Stimulated activated naive CD8-positive, alpha-beta T cell treated with anti-CD3 and anti-CD28 coated beads, Interleukin-15, Interleukin-2, amounts not matched to agents 100 ng/mL and 50 ng/mL, for 24 hours (primary cell): ENCODE data around the gene TCEAL4.
A peak's percentile ranks its signal among the peaks of the same experiment; 100 is the strongest.

Experiments used
- H3K27ac Mint-ChIP-seq: one replicate; pipeline ENCODE4 v1.8.0; 2021; ENCODE audit warnings: mild to moderate bottlenecking, mixed read lengths
- H3K27me3 Mint-ChIP-seq: one replicate; pipeline ENCODE4 v1.8.0; 2021; ENCODE audit warnings: mixed read lengths
- H3K36me3 Mint-ChIP-seq: one replicate; pipeline ENCODE4 v1.8.0; 2021; ENCODE audit warnings: low read depth, mixed read lengths
- H3K4me1 Mint-ChIP-seq: one replicate; pipeline ENCODE4 v1.8.0; 2021; ENCODE audit warnings: low read depth, mixed read lengths
- H3K4me3 Mint-ChIP-seq: one replicate; pipeline ENCODE4 v1.8.0; 2021; ENCODE audit warnings: mild to moderate bottlenecking, mixed read lengths
- H3K9me3 Mint-ChIP-seq: one replicate; pipeline ENCODE4 v1.8.0; 2021; ENCODE audit warnings: mixed read lengths

TCEAL4 gene

DNA sequence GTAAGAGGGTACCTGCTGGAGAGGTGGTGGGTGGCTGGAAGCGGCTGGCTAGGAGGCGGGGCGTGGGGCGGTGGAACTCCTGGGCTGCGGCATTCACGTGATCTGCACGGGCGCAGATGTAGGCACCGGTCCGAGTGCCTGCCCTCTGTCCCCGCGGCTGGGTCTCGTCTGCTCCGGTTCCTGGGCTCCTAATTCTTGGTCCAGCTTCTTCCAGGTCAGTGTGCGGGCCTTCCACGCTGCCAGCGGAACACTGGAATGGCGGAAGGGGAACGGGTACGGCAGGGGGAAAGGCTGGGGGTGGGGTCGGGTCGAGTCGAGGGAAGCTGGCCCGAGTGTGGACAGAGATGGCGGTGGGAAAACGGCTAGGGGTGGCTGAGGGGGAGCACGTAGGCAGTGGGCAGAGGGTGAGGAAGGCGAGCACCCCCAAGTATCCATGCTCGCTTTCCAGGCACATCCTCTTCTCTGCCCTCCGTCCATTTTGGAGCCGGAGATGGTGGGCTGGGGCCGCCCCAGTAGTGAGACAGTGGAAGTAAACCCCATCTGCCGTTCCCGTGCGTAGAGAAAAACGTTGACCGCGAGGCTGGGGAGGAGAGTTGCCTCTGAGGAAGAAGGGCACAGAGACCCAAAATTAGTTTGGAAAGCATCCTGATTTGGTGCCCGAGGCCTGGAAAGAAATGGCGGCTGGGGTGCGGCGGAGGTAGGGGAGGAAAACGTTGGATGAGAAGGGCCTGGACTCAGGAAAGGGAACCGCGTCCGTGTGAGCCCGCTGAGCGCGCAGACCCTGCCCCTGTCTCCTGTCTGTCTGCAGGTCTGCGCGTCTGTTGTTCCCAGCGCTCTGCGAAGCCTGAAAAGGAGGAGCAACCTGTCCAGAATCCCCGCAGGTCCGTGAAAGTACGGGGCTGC lies at the start of gene TCEAL4:
TSS of gene TCEAL4 (plus strand) at position 105 of the 903 bp plus-strand sequence. CDS start 1,161 bp downstream, outside the sequence.
- Mint-ChIP-seq H3K27me3 (peaks cover 1% of the 10 kb centered on the region), H3K9me3 (no peaks in the 10 kb centered on the region), H3K36me3 (no peaks in the 10 kb centered on the region), H3K4me3 (peak within 1 kb of the TSS; percentile 86), H3K4me1 (peaks cover 9% of the 10 kb centered on the region), H3K27ac (peak within 1 kb of the TSS; percentile 67)

DNA sequence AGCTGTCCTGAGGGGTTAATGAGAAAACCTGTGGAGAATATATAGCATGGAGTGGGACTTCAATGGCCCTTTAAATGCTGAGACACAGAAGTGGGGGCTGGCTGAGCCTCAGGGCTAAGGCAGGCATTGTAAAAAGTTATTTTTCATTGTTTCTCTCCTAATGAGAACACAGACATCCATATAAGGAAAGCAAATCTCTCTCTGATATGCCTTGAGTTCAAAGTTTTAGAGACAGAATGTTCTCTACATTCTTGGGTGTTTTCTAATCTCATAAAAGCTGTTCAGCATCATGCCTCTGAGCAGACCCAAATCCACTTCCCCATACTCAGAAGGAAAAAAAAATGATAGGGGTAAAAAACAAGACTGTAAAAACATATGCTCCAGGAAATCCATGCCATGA lies 49.2 kb upstream of the TCEAL4 start:
- no peak overlapping the region for H3K4me3 Mint-ChIP-seq
- H3K9me3 Mint-ChIP-seq, result no peaks in the 10 kb centered on the region
- H3K4me1 Mint-ChIP-seq, result no peaks in the 10 kb centered on the region
- H3K36me3 Mint-ChIP-seq, result no peaks in the 10 kb centered on the region
- H3K27ac Mint-ChIP-seq, result no peak overlapping the region
- H3K27me3 Mint-ChIP-seq, result no peaks in the 10 kb centered on the region

DNA sequence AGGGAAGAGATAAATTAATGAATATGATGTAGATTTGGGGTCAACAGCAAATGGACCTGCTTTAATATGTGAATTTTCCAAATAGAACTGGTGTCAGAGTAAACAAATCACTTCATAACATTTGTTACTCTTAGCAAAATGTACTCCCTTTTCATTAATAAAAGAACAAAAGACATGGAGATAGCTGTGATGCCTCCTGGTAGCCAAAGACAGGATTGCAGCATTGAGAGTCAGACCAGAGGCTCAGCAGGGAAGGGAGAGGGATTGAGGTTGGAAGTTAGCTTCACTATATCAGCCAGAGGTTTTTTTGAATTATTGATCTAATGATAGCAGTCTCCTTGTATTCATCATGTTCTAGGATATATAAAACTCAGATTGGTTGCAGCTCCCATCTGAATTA lies 48.6 kb upstream of the TCEAL4 start:
- Mint-ChIP-seq H3K36me3 (no peaks in the 10 kb centered on the region), H3K27ac (no peak overlapping the region), H3K27me3 (no peaks in the 10 kb centered on the region), H3K4me1 (no peaks in the 10 kb centered on the region), H3K9me3 (no peaks in the 10 kb centered on the region), H3K4me3 (no peak overlapping the region)

DNA sequence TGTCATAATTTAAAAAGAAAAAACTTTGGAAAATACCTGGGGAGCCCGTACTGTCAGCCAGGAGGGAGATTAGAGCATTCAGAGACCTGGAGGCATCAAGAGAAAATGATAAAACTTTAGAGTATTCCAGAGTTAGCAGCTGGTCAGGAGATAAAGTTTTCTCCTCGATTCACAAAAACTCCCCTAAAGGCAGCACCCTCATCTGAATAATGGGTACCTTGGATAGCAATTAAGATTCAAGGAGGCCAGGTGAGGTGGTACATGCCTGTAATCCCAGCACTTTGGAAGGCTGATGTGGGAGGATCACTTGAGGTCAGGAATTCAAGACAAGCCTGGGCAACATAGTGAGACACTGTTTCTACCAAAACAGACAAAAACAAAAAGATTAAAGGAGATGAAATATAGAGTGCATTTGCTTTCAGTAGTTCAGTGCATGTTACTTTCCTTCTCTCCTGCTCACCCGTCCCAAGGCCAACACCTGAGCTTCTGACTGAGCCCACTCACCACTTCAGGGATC lies 47.4 kb upstream of the TCEAL4 start:
- no peaks in the 10 kb centered on the region for H3K4me1 Mint-ChIP-seq
- no peak overlapping the region for H3K27ac Mint-ChIP-seq
- no peaks in the 10 kb centered on the region for H3K9me3 Mint-ChIP-seq
- H3K36me3 Mint-ChIP-seq, result no peaks in the 10 kb centered on the region
- H3K27me3 Mint-ChIP-seq, result no peaks in the 10 kb centered on the region
- no peak overlapping the region for H3K4me3 Mint-ChIP-seq

DNA sequence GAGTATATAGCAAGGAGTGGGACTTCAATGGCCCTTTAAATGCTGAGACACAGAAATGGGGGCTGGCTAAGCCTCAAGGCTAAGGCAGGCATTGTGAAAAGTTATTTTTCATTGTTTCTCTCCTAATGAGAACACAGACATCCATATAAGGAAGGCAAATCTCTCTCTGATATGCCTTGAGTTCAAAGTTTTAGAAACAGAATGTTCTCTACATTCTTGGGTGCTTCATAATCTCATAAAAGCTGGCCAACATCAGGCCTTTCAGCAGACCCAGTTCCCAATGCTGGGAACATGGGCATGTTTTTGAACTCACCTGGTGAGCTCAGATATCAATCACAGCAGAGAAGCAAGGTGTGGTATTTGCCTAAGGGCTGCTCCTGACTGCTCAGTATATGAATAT lies 46.6 kb upstream of the TCEAL4 start:
- Mint-ChIP-seq H3K9me3 (no peaks in the 10 kb centered on the region), H3K4me1 (no peaks in the 10 kb centered on the region), H3K36me3 (no peaks in the 10 kb centered on the region), H3K4me3 (no peak overlapping the region), H3K27me3 (no peaks in the 10 kb centered on the region), H3K27ac (no peak overlapping the region)

DNA sequence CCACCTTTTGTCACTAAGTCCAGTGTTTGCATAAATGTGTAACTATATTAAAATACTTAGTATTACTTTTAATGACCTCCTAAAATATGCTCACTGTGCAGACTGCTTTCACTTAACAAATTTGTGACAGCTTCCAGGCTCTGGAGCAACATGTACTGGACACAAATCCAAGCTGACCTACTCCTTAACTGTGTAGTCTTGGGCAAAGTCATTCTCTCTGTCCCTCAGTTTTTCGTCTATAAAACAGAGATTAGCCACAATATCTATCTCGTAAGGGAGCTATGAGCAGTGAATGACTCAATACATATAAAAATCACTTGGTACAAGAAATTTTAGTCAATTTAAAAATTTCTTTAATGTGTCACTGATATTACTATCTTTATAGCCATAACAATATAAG lies 45.6 kb upstream of the TCEAL4 start:
- no peaks in the 10 kb centered on the region for H3K9me3 Mint-ChIP-seq
- H3K27me3 Mint-ChIP-seq, result no peaks in the 10 kb centered on the region
- no peak overlapping the region for H3K27ac Mint-ChIP-seq
- H3K36me3 Mint-ChIP-seq, result no peaks in the 10 kb centered on the region
- H3K4me1 Mint-ChIP-seq, result no peaks in the 10 kb centered on the region
- no peak overlapping the region for H3K4me3 Mint-ChIP-seq

DNA sequence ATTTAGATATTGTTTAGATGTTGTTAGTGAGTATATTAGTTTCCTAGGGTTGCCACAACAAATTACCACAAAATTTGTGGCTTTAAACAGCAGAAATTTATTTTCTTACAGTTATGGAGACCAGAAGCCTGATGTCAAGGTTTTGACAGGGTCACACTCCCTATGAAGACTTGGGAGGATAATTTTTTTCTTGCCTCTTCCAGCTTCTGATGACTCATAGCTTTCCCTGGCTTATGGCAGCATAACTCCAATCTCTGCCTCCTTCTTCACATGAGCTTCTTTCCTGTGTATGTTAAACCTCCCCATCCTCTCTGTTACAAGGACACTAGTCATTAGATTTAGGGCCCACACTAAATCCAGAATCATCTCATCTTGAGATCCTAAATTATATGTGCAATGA lies 45.2 kb upstream of the TCEAL4 start:
- Mint-ChIP-seq H3K4me1 (no peaks in the 10 kb centered on the region), H3K36me3 (no peaks in the 10 kb centered on the region), H3K9me3 (no peaks in the 10 kb centered on the region), H3K27ac (no peak overlapping the region), H3K4me3 (no peak overlapping the region), H3K27me3 (no peaks in the 10 kb centered on the region)

DNA sequence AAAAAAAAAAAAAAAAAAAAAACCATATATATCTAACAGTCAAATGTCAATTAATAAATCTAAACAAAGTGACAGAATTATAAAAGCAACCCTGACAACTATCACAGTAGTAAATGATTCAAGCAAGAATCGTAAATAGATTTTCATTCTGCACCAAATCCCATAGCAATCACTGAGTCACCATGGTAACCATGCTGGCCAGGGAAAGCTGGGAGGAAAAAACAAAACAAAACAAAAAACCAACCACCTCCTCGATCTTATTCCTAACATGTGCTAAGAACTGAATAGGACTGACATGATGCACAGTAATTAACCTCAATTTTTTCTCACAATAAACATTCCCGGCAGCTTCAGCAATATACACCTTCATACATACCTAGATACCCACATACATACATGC lies 35.4 kb upstream of the TCEAL4 start:
- no peak overlapping the region for H3K4me3 Mint-ChIP-seq
- peaks cover 15% of the 10 kb centered on the region for H3K4me1 Mint-ChIP-seq
- H3K36me3 Mint-ChIP-seq, result no peaks in the 10 kb centered on the region
- no peak overlapping the region for H3K27ac Mint-ChIP-seq
- H3K9me3 Mint-ChIP-seq, result no peaks in the 10 kb centered on the region
- H3K27me3 Mint-ChIP-seq, result no peaks in the 10 kb centered on the region

DNA sequence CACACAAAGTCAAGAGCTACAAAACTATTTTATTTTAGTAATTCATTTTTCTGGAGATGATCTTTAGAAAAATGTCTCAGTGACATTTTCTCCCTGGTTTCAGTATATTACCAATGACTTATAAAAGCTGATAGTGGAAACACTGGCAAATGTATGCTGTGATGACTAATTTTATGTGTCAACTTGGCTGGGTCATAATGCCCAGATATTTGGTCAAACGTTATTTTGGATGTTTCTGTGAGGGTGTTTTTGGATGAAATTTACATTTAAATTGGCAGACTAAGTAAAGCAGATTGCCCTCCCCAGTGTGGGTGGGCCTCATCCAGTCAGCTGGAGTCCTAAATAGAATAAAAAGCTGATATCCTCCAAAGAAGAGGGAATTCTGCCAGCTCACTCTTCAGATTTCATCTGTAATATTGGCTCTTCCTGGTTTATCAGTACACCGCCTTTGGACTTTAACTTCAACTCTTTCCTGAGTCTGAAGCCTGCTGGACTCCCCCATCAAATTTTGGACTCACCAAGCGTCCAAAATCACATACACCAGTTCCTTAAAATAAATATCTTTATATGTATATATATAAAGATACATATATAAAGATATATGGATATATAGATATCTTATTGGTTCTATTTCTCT lies 34.8 kb upstream of the TCEAL4 start:
- H3K27ac Mint-ChIP-seq, result no peak overlapping the region
- peaks cover 16% of the 10 kb centered on the region for H3K4me1 Mint-ChIP-seq
- no peak overlapping the region for H3K4me3 Mint-ChIP-seq
- H3K9me3 Mint-ChIP-seq, result no peaks in the 10 kb centered on the region
- H3K36me3 Mint-ChIP-seq, result no peaks in the 10 kb centered on the region
- no peaks in the 10 kb centered on the region for H3K27me3 Mint-ChIP-seq

DNA sequence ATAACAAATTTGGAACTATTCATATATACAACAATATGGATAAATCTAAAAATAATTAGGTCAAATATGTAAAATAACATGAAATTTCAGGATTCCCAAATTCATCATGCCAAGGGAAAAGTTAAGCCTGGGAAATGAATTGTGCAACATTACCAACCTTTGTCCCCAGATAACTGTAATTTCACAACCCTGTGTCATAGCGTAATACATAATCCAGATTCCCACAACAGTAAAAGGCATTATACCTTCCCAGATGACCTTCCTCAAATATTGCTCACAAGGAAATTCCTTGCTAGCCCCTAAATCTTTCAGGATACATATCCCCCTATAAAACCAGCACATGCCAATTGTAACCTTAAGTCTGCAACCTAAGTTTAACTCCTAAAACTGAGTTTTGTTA lies 33.1 kb upstream of the TCEAL4 start:
- H3K9me3 Mint-ChIP-seq, result no peaks in the 10 kb centered on the region
- no peak overlapping the region for H3K4me3 Mint-ChIP-seq
- H3K4me1 Mint-ChIP-seq, result peaks cover 16% of the 10 kb centered on the region
- no peaks in the 10 kb centered on the region for H3K36me3 Mint-ChIP-seq
- no peaks in the 10 kb centered on the region for H3K27me3 Mint-ChIP-seq
- no peak overlapping the region for H3K27ac Mint-ChIP-seq

DNA sequence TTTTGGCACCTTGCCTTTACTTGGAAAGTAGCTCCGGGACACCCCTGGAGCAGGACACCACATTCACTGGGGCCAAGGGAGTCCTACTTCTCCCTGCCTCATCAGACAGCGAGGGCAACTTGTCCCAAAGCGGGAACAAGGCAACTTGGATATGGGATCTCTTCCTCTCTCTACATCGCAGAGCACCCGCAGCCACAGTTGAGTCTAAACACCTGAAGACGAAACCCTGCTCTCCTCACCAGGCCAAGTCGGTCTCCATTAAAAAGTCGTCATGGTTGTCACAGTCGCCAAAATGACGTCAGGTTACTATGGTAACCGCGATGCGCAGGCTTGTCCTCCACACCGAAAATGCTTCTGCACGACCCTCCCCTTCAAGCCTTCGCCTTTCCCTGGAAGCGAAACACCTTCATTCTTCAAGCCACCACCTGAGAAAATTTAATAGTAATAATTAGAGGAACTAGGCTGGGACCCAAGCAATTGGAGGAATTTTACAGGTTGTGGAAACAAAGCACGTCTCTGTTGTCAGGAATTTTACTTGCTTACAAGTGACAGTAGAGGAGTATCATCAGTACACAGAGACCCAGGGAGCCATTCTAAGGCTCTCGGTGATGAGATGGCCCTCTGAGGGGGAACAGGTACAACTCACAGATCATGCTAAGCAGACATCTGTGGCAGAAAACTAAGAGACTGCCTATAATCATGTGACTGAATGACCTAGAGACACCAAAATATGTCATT lies 30.5 kb upstream of the TCEAL4 start:
- Mint-ChIP-seq H3K36me3 (no peaks in the 10 kb centered on the region), H3K27ac (peak overlapping the region; percentile 87), H3K4me3 (peak overlapping the region; percentile 93), H3K4me1 (peaks cover 16% of the 10 kb centered on the region), H3K9me3 (no peaks in the 10 kb centered on the region), H3K27me3 (no peaks in the 10 kb centered on the region)

DNA sequence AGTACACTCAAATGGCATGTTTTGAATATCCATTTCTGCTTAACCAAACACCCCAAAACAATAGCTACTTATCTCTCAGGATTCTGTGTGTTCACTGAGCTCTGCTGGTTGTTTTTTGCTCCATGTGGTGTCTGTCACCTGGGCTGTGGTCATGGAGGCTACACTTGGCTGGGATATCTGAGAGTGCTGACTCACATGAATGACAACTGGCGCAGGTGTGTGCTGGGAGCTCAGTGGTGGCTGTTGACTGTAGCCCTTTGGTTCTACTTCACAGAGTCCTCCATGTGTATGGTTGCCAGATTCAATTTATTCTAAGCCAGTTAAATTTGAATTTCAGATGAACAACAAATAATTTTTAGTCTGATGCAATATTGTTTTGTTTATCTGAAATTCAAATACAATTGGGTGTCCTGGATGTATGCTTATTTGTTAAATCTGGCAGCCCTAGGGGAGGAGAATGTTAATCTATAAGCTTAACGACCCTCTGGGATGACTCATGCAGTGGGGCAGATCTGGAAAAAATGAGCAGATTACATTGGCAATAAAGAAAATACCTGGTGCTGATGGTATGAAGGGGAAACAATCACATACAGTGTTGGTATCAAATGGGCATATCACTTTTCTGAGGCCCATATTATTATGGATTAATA lies 28.2 kb upstream of the TCEAL4 start:
- H3K36me3 Mint-ChIP-seq, result no peaks in the 10 kb centered on the region

DNA sequence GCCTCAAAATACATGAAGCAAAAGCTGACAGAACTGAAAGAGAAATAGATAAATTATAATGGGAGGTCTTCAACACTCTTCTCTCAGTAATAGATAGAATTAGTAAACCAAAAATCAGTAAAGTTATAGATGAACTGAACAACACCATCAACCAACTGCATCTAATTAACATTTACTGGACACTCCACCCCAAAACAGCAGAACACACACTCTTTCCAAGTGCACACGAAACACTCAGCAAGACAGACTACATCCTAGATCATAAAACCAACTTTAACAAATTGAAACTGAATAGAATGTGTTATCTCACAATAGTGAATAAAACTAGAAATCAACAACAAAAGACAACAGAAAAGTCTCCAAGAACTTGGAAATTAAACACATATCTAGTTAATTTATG lies 25.1 kb upstream of the TCEAL4 start:
- Mint-ChIP-seq H3K4me1 (peaks cover 2% of the 10 kb centered on the region), H3K36me3 (no peaks in the 10 kb centered on the region), H3K27me3 (no peaks in the 10 kb centered on the region)

More for the DNA sequence above, 28.2 kb upstream of the TCEAL4 start:
- H3K4me3 Mint-ChIP-seq, result no peak overlapping the region
- H3K27me3 Mint-ChIP-seq, result no peaks in the 10 kb centered on the region
- H3K27ac Mint-ChIP-seq, result no peak overlapping the region
- H3K9me3 Mint-ChIP-seq, result no peaks in the 10 kb centered on the region
- H3K4me1 Mint-ChIP-seq, result peaks cover 10% of the 10 kb centered on the region

DNA sequence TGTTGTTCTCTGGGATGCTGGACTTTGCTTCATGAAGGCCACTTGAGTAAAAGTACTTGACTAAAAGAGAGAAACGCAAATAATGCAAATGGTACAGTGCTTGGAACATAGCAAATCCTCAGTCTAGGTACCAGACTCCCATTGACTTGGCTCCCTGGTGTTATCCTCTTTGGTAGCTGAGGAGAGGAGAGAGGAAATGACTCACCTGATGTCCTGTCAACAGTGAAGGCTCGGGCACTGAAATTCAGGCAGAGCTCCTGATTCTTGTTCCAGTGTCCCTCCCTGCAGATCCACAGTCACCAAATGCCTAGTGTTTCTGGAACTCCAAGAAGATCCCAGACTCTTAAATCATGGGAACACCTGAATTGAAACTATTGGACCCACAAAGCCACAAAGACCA lies 22.5 kb upstream of the TCEAL4 start:
- no peaks in the 10 kb centered on the region for H3K36me3 Mint-ChIP-seq
- H3K4me1 Mint-ChIP-seq, result peaks cover 2% of the 10 kb centered on the region
- H3K27me3 Mint-ChIP-seq, result no peaks in the 10 kb centered on the region
- no peak overlapping the region for H3K4me3 Mint-ChIP-seq
- H3K27ac Mint-ChIP-seq, result no peak overlapping the region
- no peaks in the 10 kb centered on the region for H3K9me3 Mint-ChIP-seq

More for the DNA sequence above, 25.1 kb upstream of the TCEAL4 start:
- H3K27ac Mint-ChIP-seq, result no peak overlapping the region
- no peak overlapping the region for H3K4me3 Mint-ChIP-seq
- H3K9me3 Mint-ChIP-seq, result no peaks in the 10 kb centered on the region
